OCI-LY3 (cell line): ENCODE results near the gene AUTS2.

ENCODE experiments used
- H2AFZ ChIP-seq: fragments of 200-600, 300-600 bp; shearing (Covaris generic); 2 replicates; pipeline ENCODE4 v1.6.0; 2014; ENCODE audit warnings: antibody characterized with exemption, low read depth, low read length
- H3K27ac ChIP-seq: fragments of 200-600, 300-600 bp; sonication (generic); 2 replicates; pipeline ENCODE4 v1.5.1; 2014; ENCODE audit warnings: mild to moderate bottlenecking, low read length, moderate library complexity, mixed read lengths
- H3K27me3 ChIP-seq: fragments of 200-600, 300-600 bp; sonication (generic); 2 replicates; pipeline ENCODE4 v1.6.1; 2014; ENCODE audit warnings: low read depth, low read length, mixed read lengths
- H3K36me3 ChIP-seq: fragments of 200-600, 300-600 bp; sonication (generic); replicated peaks from 2 replicates; pipeline ENCODE3; 2014; ENCODE audit warnings: low read depth, low read length, mixed read lengths
- H3K4me1 ChIP-seq: fragments of 300-600, 200-600 bp; sonication (generic); 2 replicates; pipeline ENCODE4 v1.6.1; 2014; ENCODE audit warnings: low read length, mixed read lengths
- H3K4me2 ChIP-seq: fragments of 200-600, 300-600 bp; sonication (generic); 2 replicates; pipeline ENCODE4 v1.6.1; 2014; ENCODE audit warnings: low read length, mixed read lengths
- H3K4me3 ChIP-seq: fragments of 300-600, 200-600 bp; sonication (generic); 2 replicates; pipeline ENCODE4 v1.5.1; 2014; ENCODE audit warnings: antibody characterized with exemption, mild to moderate bottlenecking, low read length, moderate library complexity
- H3K79me2 ChIP-seq: fragments of 300-600, 200-600 bp; shearing (Covaris generic); 2 replicates; pipeline ENCODE4 v1.6.1; 2014; ENCODE audit warnings: mild to moderate bottlenecking, low read length, mixed read lengths
- H3K9ac ChIP-seq: fragments of 300-600, 200-600 bp; shearing (Covaris generic); 2 replicates; pipeline ENCODE4 v1.6.0; 2014; ENCODE audit warnings: mild to moderate bottlenecking, low read length, moderate library complexity
- H3K9me3 ChIP-seq: fragments of 200-600, 300-600 bp; shearing (Covaris generic); 2 replicates; pipeline ENCODE4 v1.6.1; 2014; ENCODE audit warnings: low read length, mixed read lengths; ENCODE audit not compliant: insufficient read depth
- H4K20me1 ChIP-seq: fragments of 200-600, 300-600 bp; sonication (generic); 2 replicates; pipeline ENCODE4 v1.6.1; 2016; ENCODE audit warnings: low read length, mixed read lengths; ENCODE audit not compliant: insufficient read depth
- CTCF ChIP-seq: fragments of 200-600, 300-600 bp; sonication (generic); IDR thresholded peaks from 2 replicates; pipeline ENCODE4 v1.5.1; 2014; ENCODE audit warnings: antibody characterized with exemption, low read length, low read depth
- EZH2phosphoT487 ChIP-seq: fragments of 200-600 bp; shearing (Covaris generic); IDR thresholded peaks from 2 replicates; pipeline ENCODE4 v1.6.1; 2018; ENCODE audit warnings: antibody characterized with exemption, mixed run types, low read depth

AUTS2 gene

DNA sequence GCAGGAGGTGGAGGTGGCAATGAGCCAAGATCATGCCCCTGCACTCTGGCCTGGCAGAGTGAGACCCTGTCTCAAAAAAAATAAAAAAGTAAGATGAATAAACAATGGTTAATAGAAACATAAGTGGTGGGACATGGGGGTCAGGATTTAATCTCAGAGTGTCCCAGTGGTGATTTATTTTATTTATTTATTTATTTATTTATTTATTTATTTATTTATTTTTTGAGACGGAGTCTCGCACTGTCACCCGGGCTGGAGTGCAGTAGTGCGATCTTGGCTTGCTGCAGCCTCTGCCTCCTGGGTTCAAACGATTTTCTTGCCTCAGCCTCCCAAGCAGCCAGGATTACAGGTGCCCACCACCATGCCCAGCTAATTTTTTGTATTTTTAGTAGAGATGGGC is 1051.0 kb downstream of the AUTS2 start:
- Histone ChIP-seq H4K20me1 (no peaks in the 10 kb centered on the region), H3K9me3 (no peaks in the 10 kb centered on the region), H3K27me3 (no peaks in the 10 kb centered on the region), H3K4me1 (no peaks in the 10 kb centered on the region), H3K79me2 (no peaks in the 10 kb centered on the region), H2AFZ (no peak overlapping the region), H3K4me3 (no peak overlapping the region), H3K36me3 (no peaks in the 10 kb centered on the region), H3K27ac (no peak overlapping the region), H3K4me2 (no peak overlapping the region), H3K9ac (no peak overlapping the region)
- TF ChIP-seq CTCF (no peak), EZH2phosphoT487 (no peak)

DNA sequence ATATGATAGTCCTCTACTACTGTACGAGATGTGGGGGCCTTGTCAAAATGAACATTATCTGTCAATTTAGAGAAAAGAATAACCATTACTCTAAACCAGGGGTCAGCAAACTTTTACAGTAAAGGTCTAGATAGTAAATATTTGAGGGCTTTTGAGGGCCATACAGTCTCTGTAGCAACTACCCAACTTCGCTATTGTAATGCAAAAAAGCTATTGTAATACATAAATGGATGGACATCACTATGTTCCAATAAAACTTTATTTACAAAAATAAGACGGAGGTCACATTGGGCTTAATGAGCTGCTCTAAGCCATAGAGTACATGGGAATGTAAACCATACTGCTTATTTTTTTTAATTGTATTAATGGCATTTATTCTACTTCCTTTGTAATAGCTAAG is 1055.9 kb downstream of the AUTS2 start:
- Histone ChIP-seq H3K4me2 (no peak overlapping the region), H3K36me3 (no peaks in the 10 kb centered on the region), H3K4me1 (no peaks in the 10 kb centered on the region), H3K27ac (no peak overlapping the region), H3K27me3 (no peaks in the 10 kb centered on the region), H3K9ac (no peak overlapping the region), H3K79me2 (no peaks in the 10 kb centered on the region), H3K4me3 (no peak overlapping the region), H3K9me3 (no peaks in the 10 kb centered on the region), H2AFZ (no peak overlapping the region), H4K20me1 (no peaks in the 10 kb centered on the region)
- no peak for TF ChIP-seq EZH2phosphoT487
- no peak for TF ChIP-seq CTCF

DNA sequence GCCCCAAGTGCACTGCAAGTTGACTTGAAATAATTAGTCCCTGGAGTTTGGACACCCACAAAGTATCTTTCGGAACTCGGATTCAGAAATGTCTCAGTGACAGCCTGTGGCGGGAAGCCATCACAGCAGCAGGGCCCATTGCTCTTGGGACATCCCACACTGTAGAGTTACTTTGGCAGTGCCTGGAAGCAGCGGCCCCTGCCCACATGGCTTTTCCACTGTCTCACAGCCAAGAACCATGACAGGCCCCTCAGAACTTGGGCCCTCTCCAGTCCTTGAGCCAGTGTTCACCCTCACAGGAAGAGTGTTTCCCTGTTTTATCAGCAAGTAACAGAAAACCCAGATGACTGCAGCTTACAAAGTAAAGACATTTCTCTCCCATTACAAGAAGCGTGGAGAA is 1056.7 kb downstream of the AUTS2 start:
- Histone ChIP-seq H3K27me3 (no peaks in the 10 kb centered on the region), H3K4me2 (no peak overlapping the region), H2AFZ (no peak overlapping the region), H4K20me1 (no peaks in the 10 kb centered on the region), H3K27ac (no peak overlapping the region), H3K4me3 (no peak overlapping the region), H3K9me3 (no peaks in the 10 kb centered on the region), H3K79me2 (no peaks in the 10 kb centered on the region), H3K9ac (no peak overlapping the region), H3K4me1 (no peaks in the 10 kb centered on the region), H3K36me3 (no peaks in the 10 kb centered on the region)
- TF ChIP-seq EZH2phosphoT487 (no peak), CTCF (no peak)

DNA sequence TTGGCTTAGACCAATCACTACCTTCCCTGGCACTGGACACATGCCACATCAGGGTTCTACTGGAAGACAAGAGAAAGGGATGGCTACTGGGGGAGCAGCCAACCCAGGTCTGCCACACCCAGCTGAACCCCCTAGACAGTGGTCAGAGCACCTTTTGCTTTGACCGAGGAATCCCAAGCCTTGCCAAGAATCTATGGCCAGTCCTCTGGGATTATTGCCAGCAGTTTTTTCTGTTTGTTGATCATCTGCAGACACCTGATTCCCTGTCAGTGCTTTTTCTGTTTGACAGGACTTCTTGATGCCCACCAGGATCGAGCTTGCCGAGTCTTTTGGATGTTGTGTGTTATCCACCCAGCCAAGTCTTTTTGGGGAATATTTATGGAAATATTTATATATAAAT is 1057.4 kb downstream of the AUTS2 start:
- Histone ChIP-seq H3K4me2 (no peak overlapping the region), H3K27me3 (no peaks in the 10 kb centered on the region), H3K9ac (no peak overlapping the region), H2AFZ (no peak overlapping the region), H3K9me3 (no peaks in the 10 kb centered on the region), H3K79me2 (no peaks in the 10 kb centered on the region), H3K4me3 (no peak overlapping the region), H3K36me3 (no peaks in the 10 kb centered on the region), H4K20me1 (no peaks in the 10 kb centered on the region), H3K27ac (no peak overlapping the region), H3K4me1 (no peaks in the 10 kb centered on the region)
- TF ChIP-seq CTCF (no peak), EZH2phosphoT487 (no peak)
